GM12878 (cell line): Measurements from ENCODE around the gene ZMIZ1. TPM values are rescaled to one million over a fixed set of nuclear protein-coding genes. Genes with fewer than 3 reads are reported as not detected.
A peak's percentile ranks its signal among the peaks of the same experiment; 100 is the strongest.

Experiments used
- ATAC-seq: fragments of 200-7000 bp; cut with Tn5 transposase; 3 replicates; pipeline ENCODE4 v1.9.1; 2020; ENCODE audit warnings: mild to moderate bottlenecking, moderate library complexity
- BruUV-seq: library from RNA; stranded (reverse); fragments of 400-500 nt; replicated peaks from 2 replicates; lab custom pipeline; 2021; lab: Mats Ljungman, UMichigan
- CTCF ChIA-PET: fragments of 300-600 bp; sonication (Branson Sonifier 250); formaldehyde crosslinking; extraction: SDS; loops from one replicate; lab custom pipeline; 2021; ENCODE audit warnings: inconsistent platforms; lab: Yijun Ruan, JAX
- POLR2A ChIA-PET: fragments of 350-600 bp; formaldehyde crosslinking; extraction: SDS; loops from one replicate; lab custom pipeline; 2021; ENCODE audit warnings: inconsistent platforms; lab: Charles Lee
- RAD21 ChIA-PET: fragments of 300-600 bp; sonication (Branson Sonifier 250); formaldehyde crosslinking; loops from one replicate; lab custom pipeline; 2023; ENCODE audit warnings: antibody characterized with exemption; ENCODE audit not compliant: unreplicated experiment; lab: Charles Lee
- SMC1A ChIA-PET: fragments of 300-600 bp; sonication (Branson Sonifier 250); formaldehyde crosslinking; loops from one replicate; lab custom pipeline; 2023; ENCODE audit not compliant: unreplicated experiment, uncharacterized antibody; lab: Charles Lee
- DNase-seq: peaks from one replicate; pipeline ENCODE4 v3.0.0-alpha.2; 2011; ENCODE audit warnings: low read depth, low spot score
- FAIRE-seq: peaks from 3 replicates; lab custom pipeline; 2011; peaks lifted over from hg19 to GRCh38; lab: Jason Lieb, UNC
- H2AFZ ChIP-seq: 2 replicates; pipeline ENCODE4 v1.6.0; 2011; ENCODE audit warnings: low read depth, low read length, control low read depth; ENCODE audit not compliant: control insufficient read depth
- H3K27ac ChIP-seq: 2 replicates; pipeline ENCODE4 v1.5.1; 2011; ENCODE audit warnings: control low read depth; ENCODE audit not compliant: control insufficient read depth, insufficient read depth
- H3K27me3 ChIP-seq, 2 experiments: replicated peaks in 1 of 2; 2 replicates each; pipeline versions ENCODE4 v1.6.0 to v1.6.1; 2011; ENCODE audit warnings: low read length in 1 of 2; ENCODE audit not compliant: control insufficient read depth in 2 of 2, insufficient read depth in 2 of 2
- H3K36me3 ChIP-seq, 2 experiments: 2 replicates each; pipeline ENCODE4 v1.5.1; 2011; ENCODE audit warnings: low read length in 1 of 2; ENCODE audit not compliant: control insufficient read depth in 2 of 2, insufficient read depth in 2 of 2
- H3K4me1 ChIP-seq: 2 replicates; pipeline ENCODE4 v1.6.1; 2011; ENCODE audit warnings: mild to moderate bottlenecking, low read length, moderate library complexity, mixed read lengths; ENCODE audit not compliant: control insufficient read depth, insufficient read depth
- H3K4me2 ChIP-seq: 2 replicates; pipeline ENCODE4 v1.6.0; 2011; ENCODE audit warnings: control low read depth; ENCODE audit not compliant: control insufficient read depth, insufficient read depth
- H3K4me3 ChIP-seq: fragments of 200-600 bp; sonication (generic); 2 replicates; pipeline ENCODE4 v1.5.1; 2016
- H3K79me2 ChIP-seq: 2 replicates; pipeline ENCODE4 v1.6.0; 2011; ENCODE audit warnings: low read length; ENCODE audit not compliant: control insufficient read depth, insufficient read depth
- H3K9ac ChIP-seq: 2 replicates; pipeline ENCODE4 v1.8.0; 2011; ENCODE audit warnings: low read length, control low read depth, mixed read lengths; ENCODE audit not compliant: control insufficient read depth, insufficient read depth
- H3K9me3 ChIP-seq: replicated peaks from 3 replicates; pipeline ENCODE4 v1.5.1; 2011; ENCODE audit warnings: mild to moderate bottlenecking, low read length; ENCODE audit not compliant: control insufficient read depth, insufficient read depth
- H4K20me1 ChIP-seq: 2 replicates; pipeline ENCODE4 v1.6.0; 2011; ENCODE audit not compliant: control insufficient read depth, insufficient read depth
- CREB1 ChIP-seq: IDR thresholded peaks from 2 replicates; pipeline ENCODE4 v1.6.1; 2012; ENCODE audit warnings: low read depth, mild to moderate bottlenecking, inconsistent platforms
- KDM1A ChIP-seq: fragments of 200-600 bp; sonication (generic); IDR thresholded peaks from 2 replicates; pipeline ENCODE4 v1.6.1; 2016; ENCODE audit warnings: borderline replicate concordance
- LARP7 ChIP-seq: fragments of 450-650 bp; IDR thresholded peaks from 2 replicates; pipeline ENCODE4 v1.6.1; 2017; ENCODE audit warnings: mild to moderate bottlenecking
- SPI1 ChIP-seq: IDR thresholded peaks from 2 replicates; pipeline ENCODE4 v1.6.1; 2011; ENCODE audit warnings: low read depth, mild to moderate bottlenecking, low read length, moderate library complexity, borderline replicate concordance; ENCODE audit not compliant: insufficient read depth
- ZNF207 ChIP-seq: fragments of 450-650 bp; IDR thresholded peaks from 2 replicates; pipeline ENCODE4 v1.6.1; 2014; ENCODE audit warnings: antibody characterized with exemption, mild to moderate bottlenecking, borderline replicate concordance
- WGBS: methylation state at CpG from one replicate; pipeline ENCODE4 v1.1.6; 2016; ENCODE audit warnings: low lambda C conversion rate; ENCODE audit not compliant: insufficient replicate concordance, insufficient coverage; ENCODE audit errors: missing lambda C conversion rate; 5-methylcytosine and 5-hydroxymethylcytosine counted together
- in situ Hi-C: fragments of 300-500 bp; cut with MboI; formaldehyde crosslinking; loops from 9 replicates; pipeline ENCODE4 v1.14.3; 2018; ENCODE audit warnings: mixed read lengths
- intact Hi-C: fragments of 100-400 bp; cut with micrococcal nuclease; formaldehyde crosslinking; loops from one replicate; pipeline ENCODE4 v1.14.2; 2022; ENCODE audit not compliant: unreplicated experiment
- polyA plus RNA-seq, 11 experiments: library from polyadenylated mRNA; depleted of rRNA in 4 of 11; unstranded in 6 of 11; stranded (reverse) in 5 of 11; fragments of >200 nt; fragmentation: Nextera tagmentation in 4 of 11; fragmentation: Illumina TruSeq in 1 of 11; extraction: Ambion mirVana in 4 of 11; extraction: Trizol in 1 of 11; gene quantifications; 1 replicate in 1 of 11; 2 replicates in 10 of 11; pipeline versions ENCODE4 v1.2.1 to v1.2.3, GENCODE V29; 2011 to 2016; ENCODE audit warnings: inconsistent platforms in 2 of 11, missing spikeins in 2 of 11, low read depth in 1 of 11
- total RNA-seq, 4 experiments: library from RNA; depleted of rRNA in 3 of 4; stranded (reverse); fragments of >200 nt in 3 of 4; fragmentation: Illumina TruSeq in 1 of 4; extraction: Trizol in 1 of 4; gene quantifications; 2 replicates each; pipeline versions ENCODE4 v1.2.1 to v1.2.3, GENCODE V29; 2013 to 2021
- TF ChIP-seq, protein P1 (sequence below): IDR thresholded peaks from 2 replicates; pipeline ENCODE4 v1.6.1; 2012; ENCODE audit warnings: improper control_type of control experiment, low read depth, low read length; ENCODE audit not compliant: insufficient replicate concordance

The ZMIZ1 gene
- total and polyA plus RNA-seq, 10 of the 15 experiments (the other 5 are each of a cell fraction or from before 2014, with no cell fraction given) = 3.1 to 82.3 (median 14.9) TPM

DNA sequence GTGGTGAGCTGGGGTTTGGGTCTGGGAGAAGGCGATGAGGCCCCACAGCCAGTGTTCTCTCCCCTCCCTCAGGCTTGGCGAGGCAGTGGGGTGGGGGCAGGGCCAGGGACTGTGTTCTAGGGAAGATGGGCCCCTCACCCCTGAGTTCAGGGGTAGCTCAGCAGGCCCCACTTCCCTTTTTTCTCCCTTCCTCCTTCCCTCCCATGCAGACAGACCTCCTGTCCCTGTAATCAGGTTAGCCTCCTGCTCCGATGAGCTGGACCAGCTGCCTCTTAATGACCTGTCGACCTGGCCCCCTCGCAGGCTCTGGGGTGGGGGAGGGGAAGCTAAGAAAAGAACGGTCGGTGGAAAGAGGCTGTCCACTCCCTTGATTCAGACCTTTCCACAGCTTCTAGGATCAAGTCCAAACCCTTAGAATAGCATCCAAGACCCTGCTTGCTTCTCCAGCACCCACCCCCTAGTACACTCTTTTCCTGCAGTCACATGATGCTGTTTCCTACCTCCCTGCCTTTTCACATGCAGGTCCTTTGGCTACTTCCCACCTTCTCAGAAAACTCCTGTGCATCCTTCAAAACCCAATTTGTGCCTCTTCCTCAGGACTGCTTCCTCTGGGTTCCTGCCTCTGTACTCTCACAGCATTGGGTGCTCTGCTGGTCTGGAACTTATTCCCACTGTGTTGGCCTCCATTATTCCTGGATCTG lies 64.1 kb downstream of the ZMIZ1 start:
- 7% methylated on average over 7 of the region's 7 CpGs for WGBS
- no peak; the same call in 2 of the 3 replicates for ATAC-seq

DNA sequence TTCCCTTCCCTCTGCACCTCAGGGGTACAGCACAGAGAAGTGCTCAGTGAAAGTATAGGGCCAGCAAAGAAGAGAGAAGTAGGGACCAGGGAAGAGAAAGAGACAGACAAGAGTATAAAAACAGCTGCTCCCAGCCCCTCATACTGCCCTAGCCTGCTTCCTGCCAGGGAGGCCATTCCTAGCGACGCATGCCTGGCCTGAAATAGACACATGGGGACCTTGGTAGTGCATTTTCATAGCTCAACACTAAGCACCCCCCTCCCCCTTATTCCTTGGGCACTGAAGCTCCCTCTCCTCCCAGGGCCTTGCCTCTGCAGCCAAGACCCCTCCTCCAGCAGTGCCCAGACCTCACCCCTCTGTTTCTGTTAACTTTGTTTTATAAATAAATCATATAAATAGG lies 64.7 kb downstream of the ZMIZ1 start:
- ChIA-PET POLR2A (no interaction called here), RAD21 (no interaction called here)

More for the DNA sequence above, 64.1 kb downstream of the ZMIZ1 start:
- FAIRE-seq (no peak), DNase-seq (no peak)
- no peak overlapping the region for H3K9ac ChIP-seq
- no peaks in the 10 kb centered on the region for H3K9me3 ChIP-seq
- no peaks in the 10 kb centered on the region for H3K79me2 ChIP-seq
- H3K4me3 ChIP-seq = no peak overlapping the region
- H3K4me1 ChIP-seq = peaks cover 32% of the 10 kb centered on the region
- in situ Hi-C loops (no loop called here), intact Hi-C loops (no loop called here)
- BruUV-seq = no TSS peak
- H3K27me3 ChIP-seq = no peaks in the 10 kb centered on the region
- no peaks in the 10 kb centered on the region for H4K20me1 ChIP-seq
- no peaks in the 10 kb centered on the region for H3K36me3 ChIP-seq
- TF ChIP-seq KDM1A = no peak
- peak; percentile 92 for TF ChIP-seq SPI1
- TF ChIP-seq ZNF207 = no peak
- TF ChIP-seq CREB1 = no peak
- ChIA-PET CTCF (interaction anchor here (0.6 kb wide), 1 partner anchor 417 kb away, joined by 3 read pairs; no protein-coding TSS in a partner anchor), RAD21 (no interaction called here), SMC1A (interaction anchor here (0.8 kb wide), 1 partner anchor 9 kb away, joined by 3 read pairs; no protein-coding TSS in a partner anchor), POLR2A (no interaction called here)
- H2AFZ ChIP-seq = no peak overlapping the region
- H3K27ac ChIP-seq = no peak overlapping the region
- H3K4me2 ChIP-seq = peak overlapping the region; percentile 27; the same call in 1 of the 2 replicates

More for the DNA sequence above, 64.7 kb downstream of the ZMIZ1 start:
- no TSS peak for BruUV-seq
- Histone ChIP-seq H3K36me3 (no peaks in the 10 kb centered on the region), H4K20me1 (no peaks in the 10 kb centered on the region), H3K79me2 (no peaks in the 10 kb centered on the region), H3K9ac (no peak overlapping the region), H3K4me3 (no peak overlapping the region), H3K27me3 (no peaks in the 10 kb centered on the region), H3K9me3 (no peaks in the 10 kb centered on the region), H3K4me2 (no peak overlapping the region), H2AFZ (no peak overlapping the region), H3K4me1 (peaks cover 37% of the 10 kb centered on the region), H3K27ac (no peak overlapping the region)
- SMC1A ChIA-PET = interaction anchor here (0.8 kb wide), 1 partner anchor 9 kb away, joined by 3 read pairs; no protein-coding TSS in a partner anchor
- ATAC-seq = no peak
- CTCF ChIA-PET = interaction anchor here (0.6 kb wide), 1 partner anchor 417 kb away, joined by 3 read pairs; no protein-coding TSS in a partner anchor
- no peak for DNase-seq
- 100% methylated on average over 2 of the region's 2 CpGs for WGBS
- FAIRE-seq = no peak
- TF ChIP-seq LARP7 (no peak), SPI1 (no peak)
- TF ChIP-seq, protein P1, sequence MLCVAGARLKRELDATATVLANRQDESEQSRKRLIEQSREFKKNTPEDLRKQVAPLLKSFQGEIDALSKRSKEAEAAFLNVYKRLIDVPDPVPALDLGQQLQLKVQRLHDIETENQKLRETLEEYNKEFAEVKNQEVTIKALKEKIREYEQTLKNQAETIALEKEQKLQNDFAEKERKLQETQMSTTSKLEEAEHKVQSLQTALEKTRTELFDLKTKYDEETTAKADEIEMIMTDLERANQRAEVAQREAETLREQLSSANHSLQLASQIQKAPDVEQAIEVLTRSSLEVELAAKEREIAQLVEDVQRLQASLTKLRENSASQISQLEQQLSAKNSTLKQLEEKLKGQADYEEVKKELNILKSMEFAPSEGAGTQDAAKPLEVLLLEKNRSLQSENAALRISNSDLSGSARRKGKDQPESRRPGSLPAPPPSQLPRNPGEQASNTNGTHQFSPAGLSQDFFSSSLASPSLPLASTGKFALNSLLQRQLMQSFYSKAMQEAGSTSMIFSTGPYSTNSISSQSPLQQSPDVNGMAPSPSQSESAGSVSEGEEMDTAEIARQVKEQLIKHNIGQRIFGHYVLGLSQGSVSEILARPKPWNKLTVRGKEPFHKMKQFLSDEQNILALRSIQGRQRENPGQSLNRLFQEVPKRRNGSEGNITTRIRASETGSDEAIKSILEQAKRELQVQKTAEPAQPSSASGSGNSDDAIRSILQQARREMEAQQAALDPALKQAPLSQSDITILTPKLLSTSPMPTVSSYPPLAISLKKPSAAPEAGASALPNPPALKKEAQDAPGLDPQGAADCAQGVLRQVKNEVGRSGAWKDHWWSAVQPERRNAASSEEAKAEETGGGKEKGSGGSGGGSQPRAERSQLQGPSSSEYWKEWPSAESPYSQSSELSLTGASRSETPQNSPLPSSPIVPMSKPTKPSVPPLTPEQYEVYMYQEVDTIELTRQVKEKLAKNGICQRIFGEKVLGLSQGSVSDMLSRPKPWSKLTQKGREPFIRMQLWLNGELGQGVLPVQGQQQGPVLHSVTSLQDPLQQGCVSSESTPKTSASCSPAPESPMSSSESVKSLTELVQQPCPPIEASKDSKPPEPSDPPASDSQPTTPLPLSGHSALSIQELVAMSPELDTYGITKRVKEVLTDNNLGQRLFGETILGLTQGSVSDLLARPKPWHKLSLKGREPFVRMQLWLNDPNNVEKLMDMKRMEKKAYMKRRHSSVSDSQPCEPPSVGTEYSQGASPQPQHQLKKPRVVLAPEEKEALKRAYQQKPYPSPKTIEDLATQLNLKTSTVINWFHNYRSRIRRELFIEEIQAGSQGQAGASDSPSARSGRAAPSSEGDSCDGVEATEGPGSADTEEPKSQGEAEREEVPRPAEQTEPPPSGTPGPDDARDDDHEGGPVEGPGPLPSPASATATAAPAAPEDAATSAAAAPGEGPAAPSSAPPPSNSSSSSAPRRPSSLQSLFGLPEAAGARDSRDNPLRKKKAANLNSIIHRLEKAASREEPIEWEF = no peak
- in situ Hi-C loops (no loop called here), intact Hi-C loops (no loop called here)
